Measurements from ENCODE around the gene DBP.
"Not testable (repeated sequence)": the region's sequence is repeated elsewhere in the genome, so short reads cannot be mapped to it uniquely, and the experiment has no call there.

The DBP gene

GRCh38 chr19:48639483-48640375 lies 2.5 kb upstream of the DBP start:
- DNase-seq: no peak

GRCh38 chr19:48638831-48639381 lies 1.7 kb upstream of the DBP start:
- no peak for DNase-seq

DNA sequence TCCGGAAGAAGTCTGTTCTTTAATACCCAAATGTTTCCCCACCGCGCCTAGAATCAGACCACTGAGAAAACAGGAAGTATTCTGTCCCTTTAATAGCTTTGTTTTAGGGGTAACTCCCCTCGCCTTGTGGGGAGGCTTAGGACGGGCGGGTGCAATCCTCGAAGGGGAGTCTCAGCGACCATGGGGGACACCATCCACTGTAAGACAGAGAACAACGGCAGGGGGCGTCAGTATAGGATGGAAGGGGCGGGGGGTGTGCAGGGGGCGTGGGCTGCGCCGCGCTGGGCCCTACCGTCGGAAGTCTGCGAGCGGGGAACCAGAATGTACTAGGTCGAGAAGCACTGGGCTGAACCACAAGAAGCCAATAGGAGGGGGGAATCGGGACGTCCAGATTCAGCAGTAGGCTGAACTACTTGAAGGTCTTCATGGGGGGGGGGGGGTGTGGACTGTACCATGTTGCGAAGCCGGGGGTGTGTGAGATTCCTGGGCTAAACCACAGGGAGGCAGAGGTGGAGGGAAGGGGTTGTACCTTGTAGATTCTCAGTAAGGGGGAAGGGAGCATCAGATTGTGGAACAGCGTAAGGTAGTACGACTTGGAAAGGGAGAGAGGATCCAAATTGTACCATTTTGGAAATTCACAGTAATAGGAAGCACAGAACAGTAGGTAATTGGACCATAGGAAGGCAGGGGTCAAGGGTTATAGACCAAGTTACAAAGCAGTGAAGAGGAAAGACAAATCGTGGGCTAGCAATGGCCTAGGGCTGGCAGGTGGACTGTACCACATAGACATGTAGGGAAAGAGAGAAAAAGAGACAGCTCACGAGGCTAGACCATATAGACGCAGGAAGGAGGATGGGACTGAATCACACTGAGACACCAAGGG lies 1.0 kb upstream of the DBP start:
- peak; percentile 93 for DNase-seq

DNA sequence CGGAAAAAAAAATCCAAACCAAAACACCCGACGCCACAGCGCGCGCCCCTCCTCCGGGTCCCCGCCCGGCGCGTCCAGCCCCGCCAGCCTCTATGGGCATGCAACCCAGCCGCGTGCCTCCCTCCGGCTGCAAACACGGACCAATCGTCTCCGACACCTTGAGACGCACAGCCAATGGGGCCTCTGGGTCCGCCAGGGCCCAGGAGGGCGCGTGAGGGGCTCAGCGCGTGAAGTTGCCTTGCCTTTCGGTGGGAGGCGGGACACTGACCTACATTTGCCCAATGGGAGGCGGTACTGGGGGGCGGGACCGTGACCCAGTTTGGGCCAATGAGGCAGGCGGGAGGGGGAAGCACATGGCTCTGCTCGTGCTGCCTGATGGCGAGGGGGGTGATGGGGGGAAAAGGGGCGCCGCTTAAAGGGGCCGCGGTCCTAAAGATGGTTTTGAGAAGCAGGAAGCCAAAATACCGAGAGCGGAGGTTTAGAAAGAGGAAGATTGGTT lies 319 bp upstream of the DBP start:
- DNase-seq: peak; percentile 98

DNA sequence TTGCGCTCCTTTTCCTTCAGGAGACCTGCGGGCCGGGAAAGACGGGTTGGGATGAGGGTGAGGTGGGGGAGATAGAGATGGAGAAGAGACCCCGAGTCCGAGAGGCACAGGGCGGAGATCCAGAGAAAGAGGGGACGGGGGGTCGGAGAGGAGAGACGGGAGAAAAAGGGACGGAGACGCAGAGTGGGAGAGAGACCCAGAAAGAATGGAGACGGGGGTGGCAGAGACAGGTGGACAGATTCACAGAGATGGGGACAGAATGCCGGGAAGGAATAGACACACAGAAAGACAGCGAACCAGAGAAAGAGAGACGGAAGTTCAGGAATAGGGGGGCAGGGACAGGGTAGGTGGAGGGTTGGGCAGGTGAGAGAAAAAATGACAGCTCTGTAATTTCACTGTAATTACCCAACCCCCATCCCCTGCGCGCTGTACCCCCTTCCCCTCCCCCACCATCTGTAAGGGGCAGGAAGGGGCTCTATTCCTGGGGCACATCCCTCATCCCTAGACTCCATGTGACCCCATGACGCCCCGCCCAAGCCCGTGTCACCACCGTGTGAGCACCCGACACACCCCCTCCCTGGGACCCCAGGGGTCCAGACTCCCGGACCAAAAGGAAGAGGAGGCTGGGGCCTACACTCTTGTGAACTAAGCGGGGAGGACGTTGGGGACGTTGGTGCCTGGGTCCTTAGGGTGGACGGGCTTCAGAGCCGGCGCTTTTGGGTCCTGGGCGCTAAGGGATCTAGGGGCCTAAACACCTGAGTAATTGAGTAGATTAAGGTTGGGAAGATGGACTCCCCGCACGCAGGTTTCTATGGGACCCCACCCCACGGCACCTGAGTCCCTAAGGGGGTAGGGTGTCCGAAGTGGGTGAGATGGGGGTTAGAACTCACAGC lies 967 bp downstream of the DBP start:
- no peak for DNase-seq

- peak; percentile 70 for DNase-seq
These were observed 1.8 kb downstream of the DBP start for GRCh38 chr19:48635263-48635965.

GRCh38 chr19:48634424-48635262 lies 2.5 kb downstream of the DBP start:
- DNase-seq: peak; percentile 95

- DNase-seq: no peak
These were observed 3.2 kb downstream of the DBP start for GRCh38 chr19:48634036-48634342.

DNA sequence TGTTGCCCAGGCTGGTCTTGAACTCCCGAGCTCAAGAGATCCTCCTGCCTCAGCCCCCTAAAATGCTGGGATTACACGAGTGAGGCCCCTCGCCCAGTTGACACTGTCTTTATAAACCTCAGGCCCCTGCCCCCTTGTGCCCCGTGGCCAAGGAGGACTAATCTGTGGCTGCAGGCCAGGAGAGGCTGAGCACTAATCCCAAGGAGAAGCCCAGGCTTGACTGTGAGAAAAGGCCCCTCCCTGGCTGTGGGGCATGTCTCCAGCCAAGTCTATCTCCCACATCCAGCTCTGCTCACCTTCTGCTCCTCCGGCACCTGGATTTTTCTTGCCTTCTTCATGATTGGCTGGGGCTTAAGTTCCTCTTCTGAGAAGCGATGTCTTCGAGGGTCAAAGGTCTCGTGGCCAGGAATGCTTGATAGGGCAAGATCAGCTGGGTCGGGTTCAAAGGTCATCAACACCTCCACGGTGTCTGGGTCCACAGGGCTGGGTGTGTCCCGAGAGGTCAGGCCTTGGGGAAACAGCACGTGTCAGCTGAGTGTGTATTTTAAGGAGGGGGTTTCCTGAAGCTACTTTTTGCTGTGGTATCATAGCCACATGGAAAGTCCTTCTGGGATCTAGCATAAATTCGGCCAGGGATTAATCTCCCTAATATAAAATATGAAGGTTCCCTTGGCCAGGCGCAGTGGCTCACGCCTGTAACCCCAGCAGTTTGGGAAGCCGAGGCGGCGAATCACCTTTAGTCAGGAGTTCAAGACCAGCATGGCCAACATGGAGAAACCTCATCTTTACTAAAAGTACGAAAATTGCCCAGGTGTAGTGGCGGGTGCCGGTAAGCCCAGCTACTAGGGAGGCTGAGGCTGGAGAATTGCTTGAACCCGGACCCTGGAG lies 3.8 kb downstream of the DBP start:
- DNase-seq: peak; percentile 53

GRCh38 chr19:48632692-48633147 lies 4.5 kb downstream of the DBP start:
- peak; percentile 77 for DNase-seq

DNA sequence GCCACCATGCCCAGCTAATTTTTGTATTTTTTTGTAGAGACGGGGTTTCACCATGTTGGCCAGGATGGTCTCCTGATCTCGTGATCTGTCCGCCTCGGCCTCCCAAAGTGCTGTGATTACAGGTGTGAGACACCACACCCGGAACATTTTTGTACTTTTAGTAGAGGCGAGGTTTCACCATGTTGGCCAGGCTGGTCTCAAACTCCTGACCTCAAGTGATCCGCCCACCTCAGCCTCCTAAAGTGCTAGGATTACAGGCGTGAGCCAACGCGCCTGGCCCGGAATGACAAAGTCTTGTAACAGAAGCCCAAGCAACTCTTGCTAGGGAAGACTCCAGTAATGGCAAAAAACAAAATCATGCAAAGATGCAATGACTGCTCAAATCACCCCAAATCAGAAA lies 4.9 kb downstream of the DBP start:
- not testable (repeated sequence) for DNase-seq

DNA sequence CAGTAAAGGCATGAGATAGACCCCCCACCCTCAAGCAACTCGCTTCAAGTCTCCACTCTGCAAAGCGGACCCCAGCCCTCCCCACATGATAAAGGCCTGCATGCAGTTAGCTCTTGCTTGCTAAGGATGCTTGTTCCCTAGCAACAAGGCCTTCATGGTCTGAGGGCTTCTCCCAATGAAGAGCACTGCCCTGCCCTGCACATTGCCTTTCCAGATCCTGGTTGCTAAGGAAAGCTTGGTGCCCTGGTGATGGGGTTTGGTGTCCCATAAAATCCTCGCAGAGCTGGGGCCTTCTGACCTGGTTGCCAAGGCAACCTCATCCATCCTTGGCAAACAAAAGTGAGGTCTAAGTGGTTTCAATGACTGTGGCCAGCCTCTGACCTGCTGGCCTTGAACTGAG lies 6.0 kb downstream of the DBP start:
- no peak for DNase-seq

DNA sequence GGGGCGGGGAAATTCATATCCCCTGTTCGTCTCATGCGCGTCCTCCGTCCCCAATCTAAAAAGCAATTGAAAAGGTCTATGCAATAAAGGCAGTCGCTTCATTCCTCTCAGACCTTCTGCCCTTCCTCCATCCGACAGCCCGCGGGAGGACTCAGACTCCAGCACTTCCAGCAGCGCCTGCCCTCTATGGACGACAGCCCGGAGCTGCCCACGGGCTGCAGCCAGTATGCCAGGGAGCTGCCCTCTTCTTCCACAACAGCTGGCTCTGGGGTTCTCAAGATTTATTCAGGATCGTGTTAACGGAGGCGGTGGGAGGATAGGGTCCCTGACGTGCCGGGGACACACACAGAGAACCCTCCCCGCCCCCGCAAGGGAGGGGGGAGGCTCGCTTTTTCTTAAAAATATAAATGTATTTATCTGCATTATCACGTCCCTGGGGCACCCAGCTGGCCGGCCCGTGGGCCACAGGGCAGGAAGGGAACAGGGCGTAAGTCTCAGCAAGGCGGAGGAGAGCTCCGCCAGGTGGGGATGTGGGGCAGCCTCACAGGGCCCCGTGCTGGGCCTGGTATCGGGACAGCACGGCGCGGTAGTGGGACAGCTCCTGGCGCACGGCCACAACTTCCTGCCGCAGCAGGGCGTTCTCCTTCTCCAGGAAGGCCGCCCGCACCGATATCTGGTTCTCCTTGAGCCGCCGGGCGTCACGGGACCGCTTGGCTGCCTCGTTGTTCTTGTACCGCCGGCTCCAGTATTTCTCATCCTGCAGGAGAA lies 6.7 kb downstream of the DBP start:
- peak; percentile 87 for DNase-seq

- peak; percentile 95 for DNase-seq
These were observed 7.4 kb downstream of the DBP start for GRCh38 chr19:48629599-48630295.

DNA sequence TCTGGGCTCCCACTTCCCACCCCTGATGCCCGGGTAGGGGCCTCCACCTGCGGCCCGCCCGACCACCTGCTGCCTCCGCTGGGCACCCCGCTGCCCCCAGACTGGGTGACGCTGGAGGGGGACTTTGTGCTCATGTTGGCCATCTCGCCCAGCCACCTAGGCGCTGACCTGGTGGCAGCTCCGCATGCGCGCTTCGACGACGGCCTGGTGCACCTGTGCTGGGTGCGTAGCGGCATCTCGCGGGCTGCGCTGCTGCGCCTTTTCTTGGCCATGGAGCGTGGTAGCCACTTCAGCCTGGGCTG lies 7.9 kb downstream of the DBP start:
- peak; percentile 52 for DNase-seq

DNA sequence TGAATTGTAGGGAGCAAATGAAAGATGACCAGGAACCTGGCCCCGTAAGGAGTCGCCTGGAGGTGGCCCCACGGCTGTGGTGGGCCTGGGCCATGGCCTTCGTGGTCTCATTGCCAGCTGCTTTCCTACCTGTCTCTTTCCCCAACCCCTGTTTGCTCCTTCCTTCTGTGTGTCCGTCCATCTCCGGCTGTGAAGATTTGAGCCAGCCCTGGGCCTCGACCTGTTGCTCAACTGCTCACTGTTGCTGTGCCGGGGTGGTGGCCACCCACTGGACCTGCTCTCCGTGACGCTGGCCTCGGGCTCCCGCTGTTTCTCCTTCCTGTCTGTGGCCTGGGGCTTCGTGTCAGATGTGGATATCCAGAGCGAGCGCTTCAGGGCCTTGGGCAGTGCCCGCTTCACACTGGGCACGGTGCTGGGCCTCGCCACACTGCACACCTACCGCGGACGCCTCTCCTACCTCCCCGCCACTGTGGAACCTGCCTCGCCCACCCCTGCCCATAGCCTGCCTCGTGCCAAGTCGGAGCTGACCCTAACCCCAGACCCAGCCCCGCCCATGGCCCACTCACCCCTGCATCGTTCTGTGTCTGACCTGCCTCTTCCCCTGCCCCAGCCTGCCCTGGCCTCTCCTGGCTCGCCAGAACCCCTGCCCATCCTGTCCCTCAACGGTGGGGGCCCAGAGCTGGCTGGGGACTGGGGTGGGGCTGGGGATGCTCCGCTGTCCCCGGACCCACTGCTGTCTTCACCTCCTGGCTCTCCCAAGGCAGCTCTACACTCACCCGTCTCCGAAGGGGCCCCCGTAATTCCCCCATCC lies 8.5 kb downstream of the DBP start:
- peak; percentile 54 for DNase-seq

DNA sequence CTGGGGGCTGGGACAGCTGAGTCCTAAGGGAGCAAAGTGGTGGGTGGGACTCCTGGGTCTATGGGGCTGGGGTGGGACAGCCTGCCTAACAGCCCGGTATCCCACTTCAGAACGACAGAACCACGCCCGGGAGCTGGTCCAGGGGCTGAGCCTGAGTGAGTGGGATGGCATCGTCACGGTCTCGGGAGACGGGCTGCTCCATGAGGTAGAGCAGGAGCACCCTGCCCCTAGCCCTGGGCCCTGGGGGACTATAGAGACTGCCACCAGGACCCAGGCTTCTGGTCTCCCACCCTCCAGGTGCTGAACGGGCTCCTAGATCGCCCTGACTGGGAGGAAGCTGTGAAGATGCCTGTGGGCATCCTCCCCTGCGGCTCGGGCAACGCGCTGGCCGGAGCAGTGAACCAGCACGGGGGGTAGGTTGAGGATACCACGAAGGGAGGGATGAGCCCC lies 9.3 kb downstream of the DBP start:
- no peak for DNase-seq
